Renal cortex interstitium (tissue), 11 donors: ENCODE results near the gene HSPA12B. TPM values are rescaled to one million over a fixed set of nuclear protein-coding genes. Genes with fewer than 3 reads are reported as not detected.

Source experiments
- DNase-seq, 11 donors: peaks; one replicate each; pipeline ENCODE4 v3.0.0-alpha.2; 2013; ENCODE audit warnings: low read depth in 9 of 11, low spot score in 4 of 11; ENCODE audit errors: extremely low read depth in 1 of 11
- polyA plus RNA-seq, 3 donors: library from polyadenylated mRNA; unstranded; fragments of 120-200 nt; gene quantifications; one replicate each; pipeline ENCODE4 v1.2.1, GENCODE V29; 2013; ENCODE audit not compliant: insufficient read length in 3 of 3

HSPA12B gene
- polyA plus RNA-seq, 3 donors, result 11.0 to 19.6 (median 15.6) TPM

DNA sequence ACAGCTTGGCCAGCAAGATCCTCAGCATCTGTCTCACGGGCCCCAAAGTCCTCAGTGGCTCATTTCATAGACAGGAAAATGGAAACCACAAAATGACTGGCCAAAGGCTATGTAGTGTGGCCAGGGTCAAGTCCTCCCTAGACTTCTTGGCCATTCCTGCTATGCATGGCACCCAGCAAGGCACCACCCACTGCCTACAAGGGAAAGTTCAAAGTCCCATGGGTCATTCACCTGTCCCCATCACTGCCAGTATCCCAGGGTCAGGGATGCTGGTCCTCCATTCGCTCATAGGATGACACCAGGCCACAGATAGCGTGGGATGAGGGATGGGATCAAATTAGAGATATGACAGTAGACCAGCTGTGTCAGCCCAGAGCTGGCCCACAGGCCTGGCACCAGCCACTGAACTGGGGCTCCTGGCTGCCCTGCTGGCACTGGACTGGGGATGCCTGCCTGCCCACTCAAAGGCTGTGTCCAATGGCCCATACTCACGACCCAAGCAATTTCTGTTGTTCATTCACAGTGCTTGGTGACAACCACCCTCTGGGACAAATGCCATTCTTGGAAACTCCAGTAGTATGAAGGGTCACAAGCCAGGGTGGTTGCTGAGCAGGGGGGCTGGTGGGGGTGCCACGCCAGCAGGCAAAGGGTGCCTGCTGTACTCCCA, 23.5 kb downstream of the HSPA12B start:
- DNase-seq, result no peak

- DNase-seq, result no peak
Observed at GRCh38 chr20:3757268-3757667, 24.8 kb downstream of the HSPA12B start.

GRCh38 chr20:3758566-3758965, 26.1 kb downstream of the HSPA12B start:
- DNase-seq, result no peak

DNA sequence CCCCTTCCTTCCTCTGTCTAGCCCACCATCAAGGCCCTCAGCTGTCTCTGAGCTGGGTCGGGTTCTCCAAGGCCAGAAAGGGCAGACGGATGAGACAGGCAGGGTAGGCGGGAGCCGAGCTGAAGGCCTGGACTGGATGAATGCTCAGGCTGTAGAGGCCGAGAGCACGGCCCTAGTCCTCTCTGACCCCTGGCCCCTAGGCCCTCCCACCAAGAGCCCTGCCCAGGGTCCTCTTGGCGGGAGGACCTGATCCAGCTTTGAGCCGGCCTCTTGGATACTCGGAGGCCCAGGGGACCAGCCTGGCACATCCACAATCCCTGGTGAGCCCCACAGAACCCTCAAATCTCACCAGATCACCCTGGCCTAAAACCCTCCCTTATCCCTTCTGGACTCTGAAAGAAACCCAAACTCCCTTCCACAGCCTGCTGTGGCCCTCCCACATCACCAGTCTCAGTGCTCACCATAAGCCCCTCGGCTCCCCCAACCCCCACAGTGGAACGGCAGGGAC, 26.9 kb downstream of the HSPA12B start:
- no peak for DNase-seq

DNA sequence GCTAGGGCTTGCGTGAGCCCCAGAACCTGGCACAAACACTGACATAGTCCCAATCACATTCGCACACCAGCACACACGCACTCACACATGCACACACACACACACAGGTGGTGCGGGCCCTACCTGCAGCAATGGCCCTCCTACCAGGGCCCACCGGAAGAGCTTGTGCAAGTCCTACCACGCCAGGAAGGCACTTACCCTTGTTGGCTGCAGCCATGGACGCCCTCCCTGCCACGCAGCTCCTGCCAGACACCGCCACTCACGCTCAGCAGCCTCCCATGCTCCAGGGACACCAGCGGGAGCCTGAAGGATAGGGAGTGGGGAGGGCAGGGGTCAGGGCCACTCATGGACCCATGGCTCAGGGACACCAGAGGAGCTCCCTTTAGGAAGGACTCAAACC, 27.4 kb downstream of the HSPA12B start:
- DNase-seq, result no peak

GRCh38 chr20:3760655-3761348, 28.3 kb downstream of the HSPA12B start:
- peak in 3 of 11 donors; percentile 64 to 72 (median 67) for DNase-seq

DNA sequence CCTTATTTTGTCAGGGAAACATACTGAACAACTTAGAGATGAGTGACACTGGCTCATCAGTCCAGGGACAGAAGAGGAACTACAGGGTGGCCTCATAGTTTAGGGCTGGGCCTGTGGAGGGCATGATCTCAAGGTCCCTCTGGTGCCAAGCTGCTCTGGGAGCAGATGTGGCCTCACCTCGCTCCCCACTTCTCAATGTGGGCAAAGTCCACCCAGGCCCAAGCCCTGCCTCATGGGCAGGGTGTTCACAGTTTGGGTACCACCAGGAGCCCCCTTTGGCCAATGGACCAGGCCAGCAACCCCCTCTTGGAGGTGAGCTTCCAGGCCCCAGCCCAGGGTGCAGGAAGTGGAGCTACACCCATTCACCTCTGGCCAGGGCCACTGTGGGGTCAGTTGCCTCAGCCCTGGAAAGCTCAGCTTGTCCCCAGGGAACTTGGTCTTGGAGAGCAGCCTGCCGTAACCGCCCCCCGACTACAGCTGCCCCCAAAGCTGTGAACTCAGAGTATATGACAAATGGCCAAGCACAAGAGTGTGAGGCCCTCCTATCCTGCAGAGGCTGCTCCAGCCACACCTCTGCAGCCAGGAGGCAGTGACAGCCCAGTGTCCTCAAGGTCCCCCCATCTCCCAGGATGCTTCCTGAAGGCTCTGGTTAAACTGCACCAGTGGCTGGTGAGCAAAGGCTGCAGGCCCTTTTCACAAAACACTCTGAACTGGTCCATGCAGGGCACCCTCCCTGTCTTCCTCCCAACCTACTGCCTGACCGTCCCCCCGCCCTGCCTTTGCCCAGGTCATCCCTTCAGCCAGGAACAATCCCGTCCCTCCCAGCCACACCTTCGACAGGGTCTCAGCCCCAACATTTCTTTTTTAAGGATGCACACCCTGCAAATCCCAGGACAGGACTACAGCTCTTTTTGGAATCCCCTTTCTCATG, 31.5 kb downstream of the HSPA12B start:
- DNase-seq, result no peak

GRCh38 chr20:3764659-3765058, 32.2 kb downstream of the HSPA12B start:
- DNase-seq, result no peak

DNA sequence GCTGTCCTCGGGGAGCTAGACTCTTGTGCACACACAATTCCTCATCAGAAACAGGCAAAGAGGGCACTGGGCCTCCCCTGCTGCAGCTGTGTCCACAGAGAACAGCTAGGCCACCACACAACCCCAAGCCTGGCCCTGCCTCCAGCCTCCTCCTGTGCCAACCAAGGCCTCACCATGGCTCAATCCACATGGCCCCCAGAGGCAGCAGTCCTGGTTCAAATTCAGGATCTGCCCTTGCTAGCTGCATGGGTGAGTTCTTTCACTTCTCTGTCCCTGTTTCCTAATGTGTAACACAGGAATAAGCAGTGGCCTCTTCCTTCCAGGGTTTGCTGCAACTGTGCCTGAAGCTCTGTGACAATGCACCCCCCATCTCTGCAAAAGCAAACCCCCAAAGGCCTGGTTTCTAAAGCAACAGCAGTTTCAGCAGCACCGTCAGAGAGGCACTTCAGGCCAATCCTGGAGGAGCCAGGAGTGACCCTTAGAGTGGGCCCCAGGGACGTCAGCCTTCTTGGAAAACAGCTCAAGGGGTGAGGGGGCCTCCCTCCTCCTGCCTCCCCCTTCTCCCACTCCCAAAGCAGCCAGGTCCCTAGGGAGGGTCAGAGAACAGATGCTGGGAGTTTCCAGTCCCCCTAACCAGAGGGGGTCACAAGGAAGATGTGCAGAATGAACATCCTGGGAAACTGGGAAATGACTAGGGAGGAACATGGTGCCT, 32.8 kb downstream of the HSPA12B start:
- DNase-seq, result no peak

GRCh38 chr20:3766422-3767109, 34.1 kb downstream of the HSPA12B start:
- no peak for DNase-seq

DNA sequence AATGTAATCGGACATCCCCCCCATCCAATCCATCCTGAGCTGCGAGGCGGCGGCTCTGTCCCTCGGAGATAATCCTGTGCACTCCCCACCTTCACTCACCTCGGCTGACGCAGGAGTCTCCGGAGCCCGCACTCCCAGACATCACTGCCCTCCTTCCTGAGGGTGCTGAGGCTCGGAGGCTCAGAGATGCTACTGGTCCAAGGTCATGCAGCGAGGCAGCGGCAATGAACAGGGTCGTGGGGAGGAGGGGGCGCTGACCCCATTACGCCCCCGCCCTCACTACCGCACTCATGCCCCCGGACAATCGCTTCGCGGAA, 34.6 kb downstream of the HSPA12B start:
- no peak for DNase-seq

- DNase-seq, result peak; percentile 86 to 98 (median 96)
Observed at GRCh38 chr20:3767427-3768341, 35.2 kb downstream of the HSPA12B start, which contains the start of gene ADISSP. Gene ADISSP (minus strand): TSS chr20:3767753. CDS start chr20:3760100, 7,653 bp downstream.

DNA sequence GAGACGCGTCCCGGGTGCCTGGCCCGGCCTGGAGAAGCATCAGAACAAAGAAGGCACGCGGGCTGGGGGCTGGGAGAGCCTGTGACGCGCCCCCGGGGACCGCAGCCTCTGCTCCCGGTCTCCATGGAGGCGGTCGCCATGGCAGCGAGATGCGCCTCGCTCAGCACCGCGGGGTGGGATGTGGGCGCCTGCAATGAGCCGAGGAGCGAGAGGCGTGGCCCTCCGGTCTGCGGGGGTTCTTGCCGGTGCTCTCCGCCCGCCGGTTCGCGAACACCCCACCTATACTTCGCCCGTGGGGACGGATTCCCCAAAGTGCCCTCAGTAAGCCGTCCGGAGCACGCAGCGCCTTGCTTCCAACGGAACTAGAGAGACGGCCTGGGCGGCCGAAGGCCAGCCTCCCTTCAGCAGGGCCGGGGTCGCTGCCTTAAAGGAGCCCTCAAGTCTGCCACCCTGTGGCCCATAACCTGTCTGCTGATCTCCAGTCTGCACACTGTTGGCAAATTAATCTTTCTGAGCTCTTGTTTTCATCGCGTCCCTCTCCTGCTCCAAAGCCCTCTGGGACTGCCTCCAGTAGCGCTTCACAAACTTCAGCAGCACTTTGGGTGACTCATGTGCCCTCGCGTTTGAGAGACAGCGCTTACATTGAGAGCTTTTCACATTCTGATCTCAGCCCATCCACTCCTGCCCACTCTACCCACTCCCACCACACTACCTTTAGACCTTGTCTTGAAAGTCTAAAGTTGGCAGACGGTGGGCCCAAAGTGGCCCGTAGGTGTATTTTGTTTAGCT, 36.1 kb downstream of the HSPA12B start:
- DNase-seq, result peak in 5 of 11 donors; percentile 67 to 72 (median 68)

DNA sequence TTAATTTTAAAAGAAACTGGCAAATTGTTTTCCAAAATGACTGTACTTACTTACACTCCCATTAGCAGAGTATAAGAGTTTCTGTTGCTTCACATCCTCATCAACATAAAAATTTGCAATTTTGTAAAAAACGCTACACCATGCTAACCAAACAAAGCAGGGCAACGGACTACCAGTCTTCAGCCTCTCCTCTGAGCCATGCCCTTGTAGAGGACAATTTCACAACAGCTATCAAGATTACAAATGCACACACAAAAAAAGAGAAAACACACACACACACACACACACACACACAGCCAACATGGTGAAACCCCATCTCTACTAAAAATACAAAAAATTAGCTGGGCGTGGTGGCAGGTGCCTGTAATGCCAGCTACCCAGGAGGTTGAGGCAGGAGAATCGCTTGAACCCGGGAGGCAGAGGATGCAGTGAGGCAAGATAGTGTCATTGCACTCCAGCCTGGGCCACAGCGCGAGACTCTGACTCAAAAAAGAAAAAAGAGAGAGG, 39.1 kb downstream of the HSPA12B start:
- no peak for DNase-seq

DNA sequence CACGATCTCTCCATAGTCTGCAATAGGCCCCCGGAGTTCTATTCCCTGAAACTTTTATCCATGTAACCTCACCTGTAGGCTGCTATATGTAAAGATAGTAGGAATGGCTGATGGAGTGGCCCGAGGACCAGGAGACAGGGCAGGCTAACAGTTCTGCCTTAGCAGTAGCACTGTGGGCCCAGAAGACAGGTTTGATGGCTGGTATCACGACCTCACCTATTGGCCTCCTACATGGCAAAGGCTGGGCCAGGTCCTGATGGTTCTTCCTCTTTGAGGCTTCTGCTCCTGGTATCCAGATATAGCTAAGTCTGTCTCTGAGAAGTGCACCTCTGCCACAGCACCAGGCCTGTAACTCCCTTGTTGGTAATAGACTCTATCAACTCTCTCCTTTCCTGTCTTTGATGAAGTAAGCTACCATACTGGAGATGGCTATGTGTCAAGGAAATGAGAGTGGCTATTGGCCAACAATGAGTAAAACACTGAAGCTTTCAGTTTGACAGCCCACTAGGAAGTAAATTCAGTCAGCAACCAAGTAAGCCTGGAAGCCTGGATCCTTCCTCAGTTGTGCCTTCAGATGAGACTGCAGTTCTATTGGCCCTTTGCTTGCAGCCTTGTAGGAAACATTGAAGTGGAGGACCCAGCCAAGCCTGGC, 43.1 kb downstream of the HSPA12B start:
- no peak for DNase-seq

- no peak for DNase-seq
Observed at GRCh38 chr20:3777381-3777715, 44.9 kb downstream of the HSPA12B start.
